Keratinocyte (primary cell): ENCODE data around the gene CPNE1.

ENCODE experiments used
- EZH2 ChIP-seq: IDR thresholded peaks from one replicate; pipeline ENCODE4 v1.6.1; 2012; ENCODE audit warnings: inconsistent platforms, mild to moderate bottlenecking, low read length, moderate library complexity
- TF ChIP-seq, protein P1 (sequence below), 3 experiments: IDR thresholded peaks in 1 of 3; conservative IDR thresholded peaks in 1 of 3; optimal IDR thresholded peaks in 1 of 3; 2 replicates in 2 of 3; 3 replicates in 1 of 3; pipeline versions ENCODE3 to v1.5.1; 2011; ENCODE audit warnings: low read length in 3 of 3, mild to moderate bottlenecking in 3 of 3, moderate library complexity in 2 of 3, control low read depth in 1 of 3, inconsistent platforms in 1 of 3; ENCODE audit not compliant: insufficient read depth in 2 of 3; ENCODE audit errors: extremely low read depth in 1 of 3

DNA sequence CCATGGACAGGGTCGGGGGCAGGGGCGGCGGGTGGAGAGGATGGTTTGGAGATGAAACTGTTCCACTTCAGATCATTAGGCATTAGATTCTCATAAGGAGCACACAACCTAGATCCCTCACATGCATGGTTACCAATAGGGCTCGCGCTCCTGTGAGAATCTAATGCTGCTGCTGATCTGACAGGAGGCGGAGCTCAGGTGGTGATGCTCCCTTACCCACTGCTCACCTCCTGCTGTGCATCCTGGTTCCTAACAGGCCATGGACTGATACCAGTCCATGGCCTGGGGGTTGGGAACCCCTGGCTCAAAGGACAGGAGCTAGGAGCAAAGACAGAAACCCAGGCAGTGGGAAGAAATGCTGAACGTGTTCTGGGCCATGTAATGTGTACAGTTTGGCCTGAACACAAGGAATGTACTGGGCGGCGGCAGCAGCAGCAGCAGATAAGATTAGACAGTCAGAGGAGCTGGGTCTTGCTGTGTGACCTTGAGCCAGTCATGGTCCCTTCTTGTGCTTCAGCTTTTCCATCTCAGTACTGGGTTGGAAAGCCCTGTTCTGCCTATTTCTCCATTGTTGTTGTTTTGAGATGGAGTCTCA is 53.8 kb downstream of the CPNE1 start:
- no peak for TF ChIP-seq EZH2
- TF ChIP-seq, protein P1, sequence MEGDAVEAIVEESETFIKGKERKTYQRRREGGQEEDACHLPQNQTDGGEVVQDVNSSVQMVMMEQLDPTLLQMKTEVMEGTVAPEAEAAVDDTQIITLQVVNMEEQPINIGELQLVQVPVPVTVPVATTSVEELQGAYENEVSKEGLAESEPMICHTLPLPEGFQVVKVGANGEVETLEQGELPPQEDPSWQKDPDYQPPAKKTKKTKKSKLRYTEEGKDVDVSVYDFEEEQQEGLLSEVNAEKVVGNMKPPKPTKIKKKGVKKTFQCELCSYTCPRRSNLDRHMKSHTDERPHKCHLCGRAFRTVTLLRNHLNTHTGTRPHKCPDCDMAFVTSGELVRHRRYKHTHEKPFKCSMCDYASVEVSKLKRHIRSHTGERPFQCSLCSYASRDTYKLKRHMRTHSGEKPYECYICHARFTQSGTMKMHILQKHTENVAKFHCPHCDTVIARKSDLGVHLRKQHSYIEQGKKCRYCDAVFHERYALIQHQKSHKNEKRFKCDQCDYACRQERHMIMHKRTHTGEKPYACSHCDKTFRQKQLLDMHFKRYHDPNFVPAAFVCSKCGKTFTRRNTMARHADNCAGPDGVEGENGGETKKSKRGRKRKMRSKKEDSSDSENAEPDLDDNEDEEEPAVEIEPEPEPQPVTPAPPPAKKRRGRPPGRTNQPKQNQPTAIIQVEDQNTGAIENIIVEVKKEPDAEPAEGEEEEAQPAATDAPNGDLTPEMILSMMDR (optimal IDR thresholded peaks at IDR 0.05 in 1 of 3, IDR thresholded peaks at IDR 0.05 in 1 of 3, conservative IDR thresholded peaks at IDR 0.05 in 1 of 3; ENCODE audit: extremely low read depth in 1 of 3, insufficient read depth in 2 of 3, low read length in 3 of 3) = no peak
